ENCODE measurements around the gene PRKRA. TPM values are rescaled to one million over a fixed set of nuclear protein-coding genes. Genes with fewer than 3 reads are reported as not detected.
A peak's percentile ranks its signal among the peaks of the same experiment; 100 is the strongest.

Gene PRKRA
- total and polyA plus RNA-seq, 4 donors, result 8.3 to 28.1 (median 13.4) TPM

DNA sequence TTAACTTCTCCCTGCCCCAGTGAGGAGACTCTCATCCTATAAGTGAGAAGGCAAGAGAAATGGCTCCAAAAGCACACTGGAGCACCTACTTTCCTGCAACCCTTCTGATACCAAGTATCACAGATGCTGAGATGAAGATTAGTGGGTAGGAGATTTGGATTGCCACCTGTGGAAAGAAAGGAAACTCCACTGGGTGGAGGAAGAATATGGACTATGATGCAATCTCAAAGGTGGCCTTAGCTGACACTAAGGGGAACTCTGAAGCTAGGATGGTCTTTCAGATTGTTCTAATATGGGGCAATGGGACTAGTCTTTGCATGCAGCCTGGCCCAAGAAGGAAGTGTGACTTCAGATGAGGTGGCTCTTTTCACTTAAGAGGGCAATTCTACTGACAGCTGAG is 21.6 kb downstream of the PRKRA start:
- peaks cover 0 to 6% (median 0%) of the 10 kb centered on the region in 4 donors for H3K4me1 ChIP-seq (ENCODE audit: control insufficient read depth in 4 of 4, insufficient read depth in 4 of 4, low read length in 3 of 4)
- DNase-seq (ENCODE audit: low spot score), result no peak
- H3K27ac ChIP-seq (ENCODE audit: low read depth in 1 of 2, low read length in 2 of 2), result no peak overlapping the region
- peaks cover 7 to 39% (median 30%) of the 10 kb centered on the region in 4 donors for H3K36me3 ChIP-seq (ENCODE audit: control insufficient read depth in 4 of 4, insufficient read depth in 3 of 4, low read depth in 1 of 4, low read length in 3 of 4)
- H3K9ac ChIP-seq (ENCODE audit: low read depth in 1 of 2, low read length in 2 of 2), result no peak overlapping the region
- H3K27me3 ChIP-seq (ENCODE audit: control insufficient read depth in 4 of 4, insufficient read depth in 4 of 4, low read length in 3 of 4), result no peaks in the 10 kb centered on the region
- no peak for TF ChIP-seq JUND (IDR thresholded peaks at IDR 0.05)
- TF ChIP-seq FOXA2 (IDR thresholded peaks at IDR 0.05), result no peak
- TF ChIP-seq SP1 (IDR thresholded peaks at IDR 0.05), result no peak
- TF ChIP-seq FOXA1 (IDR thresholded peaks at IDR 0.05), result no peak
- no peak for TF ChIP-seq RAD21 (IDR thresholded peaks at IDR 0.05)
- no peak overlapping the region for H3K4me3 ChIP-seq (ENCODE audit: low read depth in 1 of 3, low read length in 3 of 3)
- no peaks in the 10 kb centered on the region for H3K9me3 ChIP-seq (ENCODE audit: control insufficient read depth in 4 of 4, low read length in 3 of 4)

DNA sequence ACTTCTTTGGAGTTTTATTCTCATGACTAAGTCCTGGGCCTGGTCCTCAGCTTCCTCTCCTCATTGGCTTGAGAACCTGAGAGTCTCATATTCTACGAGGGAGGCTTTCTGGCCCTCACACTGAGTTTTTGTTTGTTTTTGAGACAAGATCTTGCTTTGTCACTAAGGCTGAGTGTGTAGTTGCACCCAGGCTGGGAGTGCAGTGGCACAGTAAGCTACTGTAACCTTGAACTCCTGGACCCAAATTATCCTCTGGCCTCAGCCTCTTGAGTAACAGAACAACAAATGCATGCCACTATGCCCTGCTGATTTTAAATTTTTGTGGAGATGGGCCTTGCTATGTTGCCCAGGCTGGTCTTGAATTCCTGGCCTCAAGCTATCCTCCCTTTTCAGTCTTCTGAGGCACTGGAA is 22.6 kb downstream of the PRKRA start:
- Histone ChIP-seq H3K27ac (ENCODE audit: low read depth in 1 of 2, low read length in 2 of 2) (no peak overlapping the region), H3K27me3 (ENCODE audit: control insufficient read depth in 4 of 4, insufficient read depth in 4 of 4, low read length in 3 of 4) (no peaks in the 10 kb centered on the region), H3K4me1 (ENCODE audit: control insufficient read depth in 4 of 4, insufficient read depth in 4 of 4, low read length in 3 of 4) (peaks cover 0 to 6% (median 0%) of the 10 kb centered on the region in 4 donors), H3K36me3 (ENCODE audit: control insufficient read depth in 4 of 4, insufficient read depth in 3 of 4, low read depth in 1 of 4, low read length in 3 of 4) (peaks cover 5 to 35% (median 27%) of the 10 kb centered on the region in 4 donors), H3K4me3 (ENCODE audit: low read depth in 1 of 3, low read length in 3 of 3) (no peak overlapping the region), H3K9ac (ENCODE audit: low read depth in 1 of 2, low read length in 2 of 2) (no peak overlapping the region), H3K9me3 (ENCODE audit: control insufficient read depth in 4 of 4, low read length in 3 of 4) (no peaks in the 10 kb centered on the region)
- TF ChIP-seq, protein P1, sequence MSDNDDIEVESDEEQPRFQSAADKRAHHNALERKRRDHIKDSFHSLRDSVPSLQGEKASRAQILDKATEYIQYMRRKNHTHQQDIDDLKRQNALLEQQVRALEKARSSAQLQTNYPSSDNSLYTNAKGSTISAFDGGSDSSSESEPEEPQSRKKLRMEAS (IDR thresholded peaks at IDR 0.05), result no peak
- no peak for TF ChIP-seq JUND (IDR thresholded peaks at IDR 0.05)
- TF ChIP-seq FOXA1 (IDR thresholded peaks at IDR 0.05), result no peak
- TF ChIP-seq HNF4A (conservative IDR thresholded peaks at IDR 0.05), result peak; percentile 73 to 78
- TF ChIP-seq HNF4G (IDR thresholded peaks at IDR 0.05), result peak; percentile 12
- peak in 1 of 2 donors; percentile 32 for TF ChIP-seq RXRA (IDR thresholded peaks at IDR 0.05)
- TF ChIP-seq SP1 (IDR thresholded peaks at IDR 0.05), result peak; percentile 36
- TF ChIP-seq EGR1 (IDR thresholded peaks at IDR 0.05; ENCODE audit: low read depth in 2 of 2), result no peak
- 52% methylated on average over 1 of the region's 1 CpG for WGBS
- no peak for DNase-seq (ENCODE audit: low spot score)

DNA sequence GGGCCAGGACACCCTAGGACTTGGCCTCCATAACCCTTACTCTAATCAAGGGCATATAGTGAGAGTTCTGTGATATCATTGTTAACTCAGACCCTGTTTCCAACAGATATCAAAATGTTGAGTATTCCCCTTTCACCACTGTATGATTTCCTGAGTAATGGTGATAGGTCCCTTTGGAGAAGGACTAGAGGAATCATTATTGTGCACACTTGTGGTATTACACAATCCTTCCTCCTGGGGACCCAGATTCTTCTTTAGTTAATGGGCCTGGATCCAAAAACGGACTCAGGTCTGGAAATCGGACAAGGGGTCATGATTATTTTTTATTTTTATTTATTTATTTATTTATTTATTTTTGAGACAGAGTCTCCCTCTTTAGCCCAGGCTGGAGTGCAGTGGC is 23.5 kb downstream of the PRKRA start:
- H3K4me1 ChIP-seq (ENCODE audit: control insufficient read depth in 4 of 4, insufficient read depth in 4 of 4, low read length in 3 of 4), result peaks cover 0 to 6% (median 0%) of the 10 kb centered on the region in 4 donors
- no peak overlapping the region for H3K27ac ChIP-seq (ENCODE audit: low read depth in 1 of 2, low read length in 2 of 2)
- WGBS, result 90% methylated on average over 2 of the region's 2 CpGs
- H3K36me3 ChIP-seq (ENCODE audit: control insufficient read depth in 4 of 4, insufficient read depth in 3 of 4, low read depth in 1 of 4, low read length in 3 of 4), result peaks cover 3 to 26% (median 18%) of the 10 kb centered on the region in 4 donors
- no peak for DNase-seq (ENCODE audit: low spot score)
- no peak overlapping the region for H3K4me3 ChIP-seq (ENCODE audit: low read depth in 1 of 3, low read length in 3 of 3)
- H3K27me3 ChIP-seq (ENCODE audit: control insufficient read depth in 4 of 4, insufficient read depth in 4 of 4, low read length in 3 of 4), result no peaks in the 10 kb centered on the region
- H3K9ac ChIP-seq (ENCODE audit: low read depth in 1 of 2, low read length in 2 of 2), result no peak overlapping the region
- TF ChIP-seq, protein P2, sequence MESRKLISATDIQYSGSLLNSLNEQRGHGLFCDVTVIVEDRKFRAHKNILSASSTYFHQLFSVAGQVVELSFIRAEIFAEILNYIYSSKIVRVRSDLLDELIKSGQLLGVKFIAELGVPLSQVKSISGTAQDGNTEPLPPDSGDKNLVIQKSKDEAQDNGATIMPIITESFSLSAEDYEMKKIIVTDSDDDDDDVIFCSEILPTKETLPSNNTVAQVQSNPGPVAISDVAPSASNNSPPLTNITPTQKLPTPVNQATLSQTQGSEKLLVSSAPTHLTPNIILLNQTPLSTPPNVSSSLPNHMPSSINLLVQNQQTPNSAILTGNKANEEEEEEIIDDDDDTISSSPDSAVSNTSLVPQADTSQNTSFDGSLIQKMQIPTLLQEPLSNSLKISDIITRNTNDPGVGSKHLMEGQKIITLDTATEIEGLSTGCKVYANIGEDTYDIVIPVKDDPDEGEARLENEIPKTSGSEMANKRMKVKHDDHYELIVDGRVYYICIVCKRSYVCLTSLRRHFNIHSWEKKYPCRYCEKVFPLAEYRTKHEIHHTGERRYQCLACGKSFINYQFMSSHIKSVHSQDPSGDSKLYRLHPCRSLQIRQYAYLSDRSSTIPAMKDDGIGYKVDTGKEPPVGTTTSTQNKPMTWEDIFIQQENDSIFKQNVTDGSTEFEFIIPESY (IDR thresholded peaks at IDR 0.05), result no peak
- TF ChIP-seq, protein P3, sequence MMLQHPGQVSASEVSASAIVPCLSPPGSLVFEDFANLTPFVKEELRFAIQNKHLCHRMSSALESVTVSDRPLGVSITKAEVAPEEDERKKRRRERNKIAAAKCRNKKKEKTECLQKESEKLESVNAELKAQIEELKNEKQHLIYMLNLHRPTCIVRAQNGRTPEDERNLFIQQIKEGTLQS (IDR thresholded peaks at IDR 0.05), result no peak
- TF ChIP-seq, protein P1 (IDR thresholded peaks at IDR 0.05), result no peak
- TF ChIP-seq HNF4A (conservative IDR thresholded peaks at IDR 0.05), result no peak
- no peaks in the 10 kb centered on the region for H3K9me3 ChIP-seq (ENCODE audit: control insufficient read depth in 4 of 4, low read length in 3 of 4)
